Left hindlimb (tissue), 1 donor: ENCODE data around the gene FAM50A.
"Not testable (repeated sequence)": the region's sequence is repeated elsewhere in the genome, so short reads cannot be mapped to it uniquely, and the experiment has no call there.

Experiments
- DNase-seq: peaks from one replicate; pipeline ENCODE4 v3.0.0-alpha.2; 2018

Gene FAM50A, protein sequence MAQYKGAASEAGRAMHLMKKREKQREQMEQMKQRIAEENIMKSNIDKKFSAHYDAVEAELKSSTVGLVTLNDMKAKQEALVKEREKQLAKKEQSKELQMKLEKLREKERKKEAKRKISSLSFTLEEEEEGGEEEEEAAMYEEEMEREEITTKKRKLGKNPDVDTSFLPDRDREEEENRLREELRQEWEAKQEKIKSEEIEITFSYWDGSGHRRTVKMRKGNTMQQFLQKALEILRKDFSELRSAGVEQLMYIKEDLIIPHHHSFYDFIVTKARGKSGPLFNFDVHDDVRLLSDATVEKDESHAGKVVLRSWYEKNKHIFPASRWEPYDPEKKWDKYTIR

DNA sequence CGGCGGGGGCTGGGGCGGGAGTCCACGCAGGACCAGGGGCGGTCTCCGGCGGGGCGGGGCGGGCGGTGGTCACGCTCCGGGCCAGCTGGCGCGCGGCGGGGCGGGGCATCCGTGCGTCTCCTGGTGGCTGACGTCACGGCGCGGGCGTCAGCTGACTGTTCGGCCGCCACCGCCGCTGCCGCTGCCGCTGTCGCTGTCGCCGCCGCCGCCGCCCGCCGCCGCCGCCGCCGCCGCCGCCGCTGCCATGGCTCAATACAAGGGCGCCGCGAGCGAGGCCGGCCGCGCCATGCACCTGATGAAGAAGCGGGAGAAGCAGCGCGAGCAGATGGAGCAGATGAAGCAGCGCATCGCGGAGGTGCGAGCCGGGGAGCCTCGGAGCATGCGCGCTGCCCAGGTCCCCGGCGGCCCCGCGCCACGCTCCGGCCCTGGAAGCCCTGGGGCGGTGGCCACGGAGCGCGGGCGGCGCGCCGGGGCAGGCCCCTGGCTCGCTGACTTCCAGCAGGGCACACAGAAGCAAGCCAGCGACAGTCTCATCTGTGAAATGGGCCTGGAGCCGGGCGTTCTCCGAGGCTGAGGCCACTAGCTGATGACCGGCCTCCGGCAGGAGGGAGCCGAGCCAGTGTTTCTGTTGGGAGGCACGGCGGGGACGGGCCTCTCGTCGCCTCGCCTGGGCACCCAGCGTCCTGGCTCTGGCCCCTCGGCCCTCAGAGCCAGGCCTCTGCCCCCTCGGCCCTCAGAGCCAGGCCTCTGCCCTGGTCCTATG is at the start of gene FAM50A:
Gene FAM50A, plus strand, starts transcription at position 150 of the 763 bp plus-strand sequence. Its CDS starts 95 bp downstream, at position 245.
- DNase-seq = peak; percentile 79

DNA sequence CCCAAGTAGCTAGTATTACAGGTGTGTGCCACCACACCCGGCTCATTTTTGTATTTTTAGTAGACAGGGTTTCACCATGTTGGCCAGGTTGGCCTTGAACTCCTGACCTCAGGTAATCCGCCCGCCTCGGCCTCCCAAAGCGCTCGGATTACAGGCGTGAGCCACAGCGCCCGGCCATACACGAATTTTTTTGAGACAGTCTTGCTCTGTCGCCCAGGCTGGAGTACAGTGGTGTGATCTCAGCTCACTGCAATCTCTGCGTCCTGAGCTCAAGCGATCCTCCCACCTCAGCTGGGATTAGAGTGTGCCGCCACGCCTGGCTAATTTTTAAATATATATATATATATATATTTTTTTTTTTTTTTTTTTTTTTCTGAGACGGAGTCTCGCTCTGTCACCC is 47.6 kb upstream of the FAM50A start:
- peak; percentile 9 for DNase-seq

DNA sequence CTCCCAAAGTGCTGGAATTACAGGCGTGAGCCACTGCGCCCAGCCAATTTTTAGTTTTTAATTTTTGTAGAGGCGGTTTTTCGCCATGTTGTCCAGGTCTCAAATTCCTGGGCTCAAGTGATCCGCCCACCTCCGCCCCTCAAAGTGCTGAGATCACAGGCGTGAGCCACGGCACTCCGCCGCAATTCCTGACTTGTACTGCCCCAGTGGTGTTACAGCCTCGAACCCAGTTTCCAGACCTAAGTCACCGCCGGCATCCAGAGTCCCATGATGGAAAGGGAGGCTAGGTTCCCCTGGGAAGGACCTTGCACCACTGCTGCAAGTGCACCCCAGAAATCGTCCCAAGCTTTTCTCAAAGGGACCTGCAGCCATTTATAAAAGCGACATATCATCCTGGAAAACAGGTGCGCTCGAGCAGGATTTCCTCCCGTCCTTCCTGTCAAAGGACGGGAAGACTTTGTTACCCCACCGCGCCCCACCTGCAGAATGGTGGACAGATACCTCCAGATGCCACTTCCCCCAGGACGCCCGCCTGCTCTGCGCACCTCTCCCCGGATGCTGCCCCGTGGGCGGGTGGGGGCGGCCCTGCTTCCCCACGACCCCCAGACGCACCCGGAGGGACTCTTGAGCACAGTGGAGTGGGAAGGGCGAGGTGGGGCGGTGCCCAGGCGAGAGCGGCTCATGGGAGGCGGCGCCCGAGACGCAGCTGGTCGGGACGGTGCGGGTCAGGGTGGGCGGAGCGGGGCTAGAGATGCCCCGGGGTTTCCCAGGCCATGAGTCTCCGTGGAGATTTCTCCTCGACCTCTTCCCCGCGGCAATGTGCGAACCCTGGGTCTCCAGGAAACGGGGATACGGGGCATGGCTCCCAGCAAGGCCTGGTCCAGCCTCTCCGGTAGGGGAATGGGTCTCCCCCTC is 46.7 kb upstream of the FAM50A start:
- DNase-seq = peak; percentile 86

DNA sequence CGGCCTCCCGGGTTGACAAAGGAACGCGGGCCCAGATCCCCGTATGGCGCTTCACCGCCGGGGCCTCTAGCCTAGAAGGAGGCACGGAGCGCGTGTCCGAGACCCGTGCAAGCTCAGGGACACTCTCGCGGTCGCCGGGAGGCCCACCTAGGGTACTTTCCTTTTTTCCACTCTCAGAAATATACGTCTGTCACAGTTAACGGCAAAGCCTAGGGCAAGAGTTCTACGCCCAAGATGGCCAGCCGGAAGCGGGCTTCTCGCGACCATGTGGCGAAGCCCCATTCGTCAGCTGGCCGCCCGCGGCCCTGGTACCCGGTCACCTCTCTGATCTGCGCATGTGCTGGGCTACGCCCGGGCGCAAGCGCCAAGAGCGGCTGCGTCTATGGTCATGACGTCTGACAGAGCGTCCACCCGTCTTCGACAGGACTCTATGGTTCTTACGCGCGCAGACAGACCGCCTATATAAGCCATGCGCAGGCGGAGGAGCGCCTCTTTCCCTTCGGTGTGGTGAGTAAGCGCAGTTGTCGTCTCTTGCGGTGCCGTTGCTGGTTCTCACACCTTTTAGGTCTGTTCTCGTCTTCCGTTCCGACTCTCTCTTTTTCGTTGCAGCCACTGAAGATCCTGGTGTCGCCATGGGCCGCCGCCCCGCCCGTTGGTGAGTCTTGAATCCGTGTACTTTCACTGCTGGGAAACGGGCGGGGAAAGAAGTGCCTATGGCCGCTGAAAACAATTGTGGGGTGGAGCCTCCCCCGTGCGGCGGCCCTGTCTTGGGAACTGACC is 45.9 kb upstream of the FAM50A start, which contains the start of gene RPL10:
Gene RPL10, plus strand, starts transcription at position 490 of the 780 bp plus-strand sequence. Its CDS starts 143 bp downstream, at position 633.
- peak; percentile 96 for DNase-seq

DNA sequence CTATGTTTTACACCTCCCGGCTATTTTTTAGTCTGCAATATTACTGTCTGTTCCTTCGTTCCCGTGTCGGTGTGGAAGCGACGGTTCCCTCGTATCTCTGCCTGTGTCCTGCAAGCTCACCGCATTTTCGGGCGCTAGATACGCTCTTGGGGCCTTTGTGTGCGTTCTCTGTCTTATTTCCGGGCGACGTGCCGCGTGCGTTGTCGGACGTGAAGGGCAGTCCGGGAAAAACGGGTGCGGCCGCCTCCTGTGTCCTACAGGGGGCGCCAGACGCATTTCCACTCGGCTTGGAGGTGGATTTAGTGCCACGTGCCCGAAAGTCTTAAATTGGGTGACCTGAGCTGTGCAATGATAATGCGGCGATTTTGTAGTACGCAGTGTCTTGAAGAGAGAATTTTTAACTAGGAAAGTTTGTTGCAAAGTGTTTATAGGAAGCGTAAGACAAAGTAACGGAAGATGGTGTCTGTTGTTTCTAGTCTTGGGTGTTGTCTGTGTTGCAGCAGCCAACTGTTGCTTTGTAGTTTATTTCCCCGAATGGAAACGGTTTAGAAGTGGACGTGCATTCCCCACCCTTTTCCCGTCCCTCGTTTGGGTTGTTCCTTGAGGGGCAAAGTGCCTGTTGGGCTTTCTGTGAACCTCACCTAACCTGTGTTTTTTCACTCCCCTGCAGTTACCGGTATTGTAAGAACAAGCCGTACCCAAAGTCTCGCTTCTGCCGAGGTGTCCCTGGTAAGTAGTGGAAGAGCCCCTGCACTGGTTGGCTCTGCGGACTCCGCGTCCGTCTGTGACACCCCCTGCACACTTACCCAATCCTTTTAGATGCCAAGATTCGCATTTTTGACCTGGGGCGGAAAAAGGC is 45.0 kb upstream of the FAM50A start:
- peak; percentile 87 for DNase-seq

DNA sequence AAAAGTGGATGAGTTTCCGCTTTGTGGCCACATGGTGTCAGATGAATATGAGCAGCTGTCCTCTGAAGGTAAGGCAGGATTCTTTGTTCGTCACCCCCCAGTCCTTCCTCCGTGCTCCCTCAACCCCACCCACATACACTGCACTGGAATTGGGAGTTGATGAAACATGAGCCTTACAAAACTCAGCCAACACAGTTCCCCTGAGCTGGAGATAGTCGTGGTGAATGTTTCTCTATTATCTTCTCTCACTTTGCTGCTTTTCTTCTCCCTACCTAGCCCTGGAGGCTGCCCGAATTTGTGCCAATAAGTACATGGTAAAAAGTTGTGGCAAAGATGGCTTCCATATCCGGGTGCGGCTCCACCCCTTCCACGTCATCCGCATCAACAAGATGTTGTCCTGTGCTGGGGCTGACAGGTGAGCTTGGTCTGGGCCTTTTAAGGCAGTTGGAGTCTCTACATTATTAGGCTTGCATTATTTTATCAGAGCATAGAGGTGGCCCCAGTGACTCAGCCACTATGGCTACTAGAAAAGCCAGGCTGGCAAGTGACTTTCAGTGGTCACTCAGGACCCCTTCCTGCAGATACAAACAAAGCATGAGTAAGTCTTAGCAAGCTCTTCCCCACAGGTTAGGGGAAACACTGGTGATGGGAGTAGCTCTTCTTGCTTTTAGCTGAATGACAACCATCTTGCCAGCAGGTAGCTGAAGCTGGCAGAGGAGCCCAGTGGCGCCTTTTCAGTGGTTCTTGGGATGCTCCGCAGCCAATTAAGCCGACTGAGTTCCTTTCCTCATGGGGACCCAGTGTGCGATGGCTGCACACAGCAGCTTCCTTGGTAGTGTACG is 44.2 kb upstream of the FAM50A start:
- no peak for DNase-seq

DNA sequence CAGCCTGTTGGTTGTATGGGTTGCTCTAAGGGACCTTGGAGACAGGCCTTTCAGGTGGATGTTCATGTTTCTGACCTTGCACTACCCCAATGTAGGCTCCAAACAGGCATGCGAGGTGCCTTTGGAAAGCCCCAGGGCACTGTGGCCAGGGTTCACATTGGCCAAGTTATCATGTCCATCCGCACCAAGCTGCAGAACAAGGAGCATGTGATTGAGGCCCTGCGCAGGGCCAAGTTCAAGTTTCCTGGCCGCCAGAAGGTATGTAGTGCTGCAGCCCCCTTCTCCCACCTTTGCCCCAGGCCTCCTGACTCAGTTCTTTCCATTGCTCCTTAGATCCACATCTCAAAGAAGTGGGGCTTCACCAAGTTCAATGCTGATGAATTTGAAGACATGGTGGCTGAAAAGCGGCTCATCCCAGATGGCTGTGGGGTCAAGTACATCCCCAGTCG is 43.5 kb upstream of the FAM50A start:
- not testable (repeated sequence) for DNase-seq

DNA sequence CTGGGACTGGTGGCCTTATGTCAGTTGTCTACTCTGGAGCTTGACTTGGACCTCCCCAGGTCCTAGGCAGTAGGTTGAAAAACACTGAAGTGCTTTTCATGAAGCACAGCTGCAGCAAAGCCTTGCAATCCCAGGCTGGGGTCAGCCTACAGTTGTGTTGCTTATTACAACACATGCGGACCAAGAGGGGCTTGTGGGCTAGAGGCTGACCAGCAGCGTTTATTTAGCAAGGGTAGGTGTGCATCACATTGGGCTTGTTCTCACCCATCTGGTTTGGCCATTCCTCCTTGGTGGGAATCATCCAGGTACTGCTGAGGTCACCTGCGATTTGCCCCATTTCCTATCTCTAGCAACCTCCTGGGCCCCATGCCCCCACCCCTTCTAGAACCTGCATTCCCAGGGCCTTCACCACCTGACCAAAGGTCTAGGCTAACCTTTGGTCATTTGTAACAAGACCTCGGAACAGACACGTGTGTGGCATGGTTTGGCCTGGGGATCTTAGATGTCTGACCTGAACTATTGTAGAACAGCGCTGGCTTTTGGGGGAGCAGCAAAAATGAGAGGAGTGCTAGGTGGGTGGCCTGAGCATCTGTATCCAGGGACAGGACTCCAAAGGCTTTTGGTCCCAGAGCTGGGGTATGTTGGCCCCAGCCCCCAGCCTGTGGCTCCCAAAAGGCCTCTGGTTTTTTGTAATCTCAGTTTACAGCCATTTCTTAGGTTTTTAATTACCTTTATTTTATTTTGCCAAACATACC is 42.7 kb upstream of the FAM50A start:
- peak; percentile 29 for DNase-seq

DNA sequence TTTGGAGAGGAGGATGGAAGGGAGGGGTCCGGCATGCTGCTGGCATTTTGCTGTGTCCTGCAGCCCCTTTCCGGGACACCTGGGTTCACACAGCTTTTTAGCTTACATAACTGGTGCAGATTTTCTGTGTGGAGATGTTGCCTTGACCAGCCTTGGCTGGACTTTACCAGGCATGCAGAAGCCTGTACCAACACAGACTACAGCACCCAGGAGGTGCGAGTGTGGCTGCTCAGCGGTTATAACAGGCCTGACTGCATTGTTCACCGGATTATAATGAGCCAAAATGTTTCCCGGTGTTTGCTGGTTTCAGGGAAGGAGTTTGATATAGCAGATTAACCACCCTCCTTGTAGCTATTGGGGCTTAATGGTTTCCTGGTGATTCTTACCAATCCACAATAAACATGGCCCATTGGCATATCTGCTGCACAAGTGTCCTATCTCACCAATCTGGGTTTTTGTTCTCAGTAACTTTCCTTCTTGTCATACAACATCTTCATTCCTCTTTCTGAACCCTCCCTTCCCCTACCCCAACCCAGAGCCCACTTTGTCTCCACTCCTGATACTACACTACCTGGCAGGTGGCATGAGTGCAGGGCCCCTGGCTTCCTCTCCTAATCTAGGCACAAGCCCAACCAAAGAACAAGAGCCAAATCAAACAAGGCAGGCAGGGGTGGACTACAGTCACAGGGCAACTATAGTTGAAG is 41.9 kb upstream of the FAM50A start:
- DNase-seq = peak; percentile 20

DNA sequence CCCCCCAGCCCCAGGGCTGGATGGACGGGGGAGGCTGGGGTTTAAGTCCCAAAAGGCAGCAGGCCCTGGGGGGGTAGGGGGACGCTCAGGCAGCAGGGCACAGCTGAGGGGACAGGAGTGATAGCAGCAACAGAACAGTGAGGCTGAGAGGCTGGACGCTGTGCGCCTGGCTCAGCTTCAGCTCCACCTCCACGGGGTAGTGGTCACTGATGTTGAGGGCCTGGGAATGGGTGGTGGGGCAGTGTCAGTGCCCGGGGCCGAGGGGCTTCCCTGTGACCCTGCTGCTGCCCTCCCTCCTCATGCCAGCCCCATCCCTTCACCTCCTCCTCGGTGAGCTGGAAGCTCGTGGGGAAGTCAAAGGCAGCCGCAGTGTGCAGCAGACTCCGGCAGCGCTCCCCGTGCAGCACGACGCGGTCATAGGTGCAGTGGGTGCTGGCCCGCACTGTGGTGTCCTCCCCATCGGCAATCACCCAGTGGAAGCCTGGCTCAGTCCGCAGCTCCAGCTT is 41.3 kb upstream of the FAM50A start:
- peak; percentile 19 for DNase-seq

DNA sequence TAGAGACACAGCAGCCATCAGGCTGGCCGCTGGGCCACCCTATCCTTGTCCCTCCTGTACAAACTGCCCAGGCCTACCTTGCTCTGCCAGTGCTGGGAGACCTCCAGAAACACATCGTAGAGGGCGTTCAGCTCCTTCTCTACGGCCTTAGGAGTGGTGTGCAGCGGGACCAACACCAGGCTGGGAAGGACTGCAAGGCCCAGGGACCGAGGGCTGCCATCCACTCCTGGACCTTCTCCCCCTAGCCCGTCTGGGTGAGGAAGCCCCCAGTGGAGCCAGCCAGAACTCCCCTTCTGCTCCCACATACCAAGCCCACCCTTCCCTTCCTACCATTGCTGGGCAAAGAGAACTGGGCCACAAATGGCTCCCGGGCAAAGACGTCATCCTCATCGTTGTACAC is 40.7 kb upstream of the FAM50A start:
- no peak for DNase-seq

DNA sequence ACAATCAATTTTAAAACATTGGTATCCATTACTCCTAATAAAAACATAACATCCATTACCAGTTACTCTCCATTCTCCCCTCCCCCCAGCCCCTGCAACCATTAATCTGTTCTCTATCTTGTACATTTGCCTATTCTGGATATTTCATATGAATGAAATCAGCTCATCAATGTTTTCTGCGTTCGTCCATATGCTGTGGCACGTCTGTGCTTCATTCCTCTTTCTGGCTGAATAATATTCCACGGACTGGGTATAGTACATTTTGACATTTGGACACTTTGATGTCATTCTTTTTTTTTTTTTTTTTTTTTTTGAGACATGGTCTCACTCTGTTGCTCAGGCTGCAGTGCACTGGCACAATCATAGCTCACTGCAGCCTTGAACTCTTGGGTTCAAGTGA is 40.1 kb upstream of the FAM50A start:
- DNase-seq = no peak

DNA sequence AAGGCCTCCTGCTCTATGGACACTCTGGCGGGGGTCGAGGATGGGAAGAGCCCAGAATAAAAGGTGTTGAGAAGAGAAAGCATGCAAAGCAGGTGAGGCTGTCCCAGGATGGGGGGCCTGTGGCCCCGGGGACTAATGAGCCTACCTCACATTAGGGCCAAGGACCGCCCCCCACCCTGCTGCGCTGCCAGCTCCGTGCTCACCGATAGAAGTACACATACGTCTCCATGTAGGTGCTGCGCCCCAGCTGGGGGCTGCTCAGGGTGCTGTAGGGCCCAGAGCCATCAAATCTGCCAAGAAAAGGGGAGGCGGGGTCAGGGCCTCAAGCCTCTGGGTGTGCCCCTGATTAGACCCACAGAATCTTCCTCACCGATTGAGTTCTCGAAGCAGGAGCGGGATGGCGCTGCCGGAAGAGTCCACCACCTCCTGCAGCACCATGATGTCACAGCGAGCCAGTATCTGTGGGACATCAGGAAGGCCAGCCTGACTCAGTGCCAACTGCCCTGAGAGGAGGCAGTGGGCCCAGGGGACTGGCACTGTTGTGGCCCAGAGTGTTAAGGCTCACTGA is 39.2 kb upstream of the FAM50A start:
- DNase-seq = no peak

DNA sequence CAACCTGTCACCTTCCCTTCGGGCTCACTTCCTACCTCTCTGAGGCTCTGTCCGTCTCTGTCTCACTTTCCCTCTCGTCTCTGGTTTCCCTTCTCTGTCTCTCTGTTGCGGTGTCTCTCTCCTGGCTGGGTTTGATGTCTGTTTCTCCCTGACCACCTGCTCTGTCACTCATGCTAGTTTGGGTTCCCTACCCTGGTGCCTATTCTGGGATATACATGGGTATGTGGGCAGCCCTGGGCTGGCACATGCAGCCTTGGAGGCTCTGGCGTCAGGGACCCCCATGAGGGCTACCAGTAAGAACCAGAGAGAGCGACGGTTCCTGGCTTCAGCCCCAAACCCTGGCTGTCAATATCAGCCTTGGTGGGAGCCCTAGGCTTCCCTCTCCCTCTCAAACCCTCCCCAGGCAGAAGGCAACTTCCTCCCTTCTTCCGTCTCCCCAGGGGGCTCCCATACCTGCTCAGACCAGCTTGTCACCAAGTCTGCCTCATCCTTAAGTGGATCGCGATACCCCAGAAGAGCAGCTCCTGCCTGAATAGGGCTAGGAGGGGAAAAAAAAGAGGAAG is 35.2 kb upstream of the FAM50A start:
- DNase-seq = no peak

DNA sequence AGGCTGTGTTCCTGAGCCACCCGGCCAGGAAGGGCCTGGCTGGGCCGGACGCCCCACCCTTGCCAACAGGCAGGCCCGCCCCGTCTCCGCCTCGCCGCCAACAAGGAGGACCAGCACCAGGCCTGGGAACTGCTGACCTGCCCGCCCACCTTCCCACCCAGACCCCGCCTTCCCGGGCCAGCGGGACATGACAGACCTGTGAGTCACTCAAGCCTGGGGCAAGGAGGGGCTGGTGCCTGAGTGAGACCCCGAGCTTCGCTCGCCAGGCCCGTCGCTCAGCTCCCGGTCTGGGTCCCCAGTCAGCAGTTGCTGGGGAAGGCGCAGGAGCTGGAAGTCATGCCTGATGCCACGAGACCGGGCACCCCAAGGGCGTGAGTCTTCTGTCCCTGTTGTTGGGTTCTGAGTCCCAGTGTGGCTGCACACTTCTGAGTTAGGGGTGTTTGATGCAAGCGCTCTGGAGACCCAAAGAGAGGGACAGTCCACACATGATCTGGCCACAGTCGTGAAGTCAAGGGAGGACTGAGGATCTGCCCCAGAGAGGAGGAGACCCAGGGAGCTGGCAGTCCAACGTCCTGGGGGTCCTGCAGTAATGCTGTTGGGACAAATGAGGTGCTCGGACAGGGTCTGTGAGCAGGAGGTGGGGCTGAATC is 34.6 kb upstream of the FAM50A start, which contains the start of gene DNASE1L1:
Gene DNASE1L1, minus strand, starts transcription at position 33 of the 650 bp plus-strand sequence. CDS start 3,686 bp downstream, outside the sequence.
- peak; percentile 82 for DNase-seq

DNA sequence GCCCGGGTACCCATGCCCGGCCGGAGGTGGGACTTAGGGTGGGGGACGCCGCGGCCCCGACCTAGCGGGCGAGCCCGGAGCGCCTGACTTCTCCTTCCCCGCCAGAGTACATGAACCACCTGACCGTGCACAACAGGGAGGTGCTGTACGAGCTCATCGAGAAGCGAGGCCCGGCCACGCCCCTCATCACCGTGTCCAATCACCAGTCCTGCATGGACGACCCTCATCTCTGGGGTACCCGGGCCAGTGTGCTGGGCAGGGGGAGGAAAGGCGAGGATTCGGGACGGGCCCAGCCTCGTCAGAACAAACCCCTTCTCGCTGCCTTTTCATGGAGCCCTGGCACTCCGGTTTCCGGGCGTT is 32.0 kb upstream of the FAM50A start:
- DNase-seq = peak; percentile 64

DNA sequence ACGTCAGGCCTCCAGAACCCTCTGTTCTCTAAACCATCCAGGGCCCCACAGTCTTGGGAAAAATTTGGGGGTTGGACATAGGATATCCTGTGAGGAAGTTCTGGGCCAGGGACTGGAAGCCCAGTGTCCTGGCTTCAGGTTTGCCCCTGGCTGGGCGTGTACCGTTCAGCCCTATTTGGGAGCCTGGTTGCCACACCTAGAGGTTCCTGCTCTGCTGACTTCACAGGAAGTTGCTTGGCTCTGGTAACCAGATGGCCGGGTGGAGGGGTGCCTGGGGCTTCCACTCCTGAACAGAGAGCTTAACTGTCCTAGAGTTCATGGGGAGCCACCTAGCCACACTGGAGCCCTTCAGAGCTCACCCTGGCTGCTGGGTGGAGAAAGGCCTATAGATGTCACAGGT is 31.5 kb upstream of the FAM50A start:
- no peak for DNase-seq
